Testis (tissue), 2 donors: ENCODE data around the gene PTGIR.

Source experiments
- CTCF ChIP-seq, 3 experiments: fragments of 450-650 bp in 2 of 3; fragments of 200-600 bp in 1 of 3; sonication (generic) in 1 of 3; IDR thresholded peaks; one replicate each; pipeline ENCODE4 v1.5.1; 2016 to 2019; ENCODE audit warnings: antibody characterized with exemption in 3 of 3, mild to moderate bottlenecking in 2 of 3, moderate library complexity in 1 of 3
- POLR2A ChIP-seq: fragments of 450-650 bp; IDR thresholded peaks from one replicate; pipeline ENCODE4 v1.6.1; 2017; ENCODE audit warnings: antibody characterized with exemption, mild to moderate bottlenecking, moderate library complexity

GRCh38 chr19:46668662-46669061, 43.8 kb upstream of the PTGIR start:
- no peak for TF ChIP-seq POLR2A
- TF ChIP-seq CTCF (IDR thresholded peaks at IDR 0.05), result no peak
